Stomach (tissue), 9 donors: ENCODE measurements around the gene TAS2R60. TPM values are rescaled to one million over a fixed set of nuclear protein-coding genes. Genes with fewer than 3 reads are reported as not detected.

ENCODE experiments used
- DNase-seq, 2 donors: peaks; one replicate each; pipeline versions ENCODE4 v3.0.0 to v3.0.0-alpha.2; 2013 to 2019
- H3K27ac ChIP-seq, 5 donors: fragments of 200-600 bp in 4 of 5; sonication (generic) in 4 of 5; one replicate each; pipeline ENCODE4 v1.5.1; 2013 to 2019; ENCODE audit warnings: mild to moderate bottlenecking in 1 of 5, moderate library complexity in 1 of 5
- H3K27me3 ChIP-seq, 3 donors: fragments of 200-600 bp; sonication (generic); one replicate each; pipeline ENCODE4 v1.5.1; 2017 to 2019; ENCODE audit warnings: mixed run types in 1 of 3
- H3K36me3 ChIP-seq, 4 donors: fragments of 200-600 bp; sonication (generic); 1 replicate in 3 of 4; 2 replicates in 1 of 4; pipeline ENCODE4 v1.5.1; 2016 to 2019
- H3K4me1 ChIP-seq, 4 donors: fragments of 200-600 bp; sonication (generic); one replicate each; pipeline ENCODE4 v1.5.1; 2016 to 2019
- H3K4me3 ChIP-seq, 4 donors: fragments of 200-600 bp; sonication (generic) in 3 of 4; one replicate each; pipeline ENCODE4 v1.5.1; 2016 to 2019; ENCODE audit warnings: mild to moderate bottlenecking in 1 of 4
- H3K9me3 ChIP-seq, 4 donors: fragments of 200-600 bp; sonication (generic); one replicate each; pipeline ENCODE4 v1.5.1; 2016 to 2019
- CTCF ChIP-seq, 7 experiments: fragments of 450-650 bp in 4 of 7; fragments of 200-600 bp in 3 of 7; sonication (generic) in 3 of 7; IDR thresholded peaks; one replicate each; pipeline ENCODE4 v1.5.1; 2016 to 2019; ENCODE audit warnings: antibody characterized with exemption in 7 of 7, control low read depth in 2 of 7, mild to moderate bottlenecking in 1 of 7
- EP300 ChIP-seq: sonication (generic); formaldehyde crosslinking; IDR thresholded peaks from one replicate; pipeline ENCODE4 v1.6.1; 2017; ENCODE audit warnings: antibody characterized with exemption
- POLR2A ChIP-seq, 4 donors: fragments of 450-650 bp; IDR thresholded peaks; one replicate each; pipeline ENCODE4 v1.6.1; 2016; ENCODE audit warnings: antibody characterized with exemption in 4 of 4, control low read depth in 2 of 4, mild to moderate bottlenecking in 1 of 4, moderate library complexity in 1 of 4
- POLR2AphosphoS5 ChIP-seq, 3 donors: sonication (generic); formaldehyde crosslinking; IDR thresholded peaks; one replicate each; pipeline ENCODE4 v1.6.1; 2016; ENCODE audit warnings: antibody characterized with exemption in 3 of 3
- whole genome bisulfite sequencing, 5 donors: extraction: QIAGEN DNeasy Blood & Tissue Kit in 3 of 5; methylation state at CpG; one replicate each; pipeline versions ENCODE4 v1.1.5 to v1.1.7; 2013 to 2018; 5-methylcytosine and 5-hydroxymethylcytosine counted together
- intact Hi-C: fragments of 100-400 bp; cut with DNase I; formaldehyde crosslinking; loops from one replicate; pipeline ENCODE4 v1.15.1; 2023; ENCODE audit warnings: low total_unique reads
- polyA plus RNA-seq, 3 donors: library from polyadenylated mRNA; stranded (reverse); fragments of 200-250 nt; gene quantifications; one replicate each; pipeline ENCODE4 v1.2.3, GENCODE V29; 2013
- total RNA-seq, 5 donors: library from RNA; depleted of rRNA; stranded (reverse); fragments of >200 nt; gene quantifications; one replicate each; pipeline versions ENCODE4 v1.1.0 to v1.2.3, GENCODE V29; 2014 to 2016
- donor health status: healthy with polysubstance abuse.
- donor health status: Bipolar disorder and iron deficiency.
- donor health status: healthy.

Gene TAS2R60
- total and polyA plus RNA-seq, 8 donors, result not detected

DNA sequence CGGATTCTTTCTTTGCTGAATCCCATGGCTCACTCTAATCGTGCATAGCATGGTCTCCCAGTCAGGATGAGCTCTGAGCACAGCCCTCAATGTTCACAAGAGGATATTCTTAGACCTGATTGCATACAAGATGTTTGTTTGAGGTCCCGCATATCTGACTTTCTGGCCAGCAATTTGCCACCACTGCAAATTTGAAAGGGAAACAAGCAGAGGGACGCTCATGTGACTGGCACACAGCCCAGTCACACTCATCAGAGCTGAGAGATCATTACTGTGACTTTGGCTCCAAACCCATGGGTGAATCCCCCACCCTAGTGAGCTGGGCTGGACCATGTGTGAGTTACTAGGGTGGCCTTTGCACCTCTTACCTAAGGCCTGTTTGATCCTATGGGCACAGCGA, 44.3 kb downstream of the TAS2R60 start:
- H3K9me3 ChIP-seq, result no peaks in the 10 kb centered on the region
- H3K27ac ChIP-seq, result peak overlapping the region in 1 of 5 donors; percentile 35
- no peaks in the 10 kb centered on the region for H3K36me3 ChIP-seq
- intact Hi-C loops, result no loop called here
- no peak overlapping the region for H3K4me3 ChIP-seq
- H3K4me1 ChIP-seq, result peaks cover 0 to 5% (median 2%) of the 10 kb centered on the region in 4 donors
- 37 to 50% (median 41%) methylated on average over 5 of the region's 5 CpGs for WGBS, 5 donors
- H3K27me3 ChIP-seq, result no peaks in the 10 kb centered on the region
- TF ChIP-seq EP300 (no peak), CTCF (IDR thresholded peaks at IDR 0.05) (no peak), POLR2AphosphoS5 (IDR thresholded peaks at IDR 0.05) (peak in 2 of 3 donors; percentile 4 to 17)
- DNase-seq, result peak in 1 of 2 donors; percentile 57

DNA sequence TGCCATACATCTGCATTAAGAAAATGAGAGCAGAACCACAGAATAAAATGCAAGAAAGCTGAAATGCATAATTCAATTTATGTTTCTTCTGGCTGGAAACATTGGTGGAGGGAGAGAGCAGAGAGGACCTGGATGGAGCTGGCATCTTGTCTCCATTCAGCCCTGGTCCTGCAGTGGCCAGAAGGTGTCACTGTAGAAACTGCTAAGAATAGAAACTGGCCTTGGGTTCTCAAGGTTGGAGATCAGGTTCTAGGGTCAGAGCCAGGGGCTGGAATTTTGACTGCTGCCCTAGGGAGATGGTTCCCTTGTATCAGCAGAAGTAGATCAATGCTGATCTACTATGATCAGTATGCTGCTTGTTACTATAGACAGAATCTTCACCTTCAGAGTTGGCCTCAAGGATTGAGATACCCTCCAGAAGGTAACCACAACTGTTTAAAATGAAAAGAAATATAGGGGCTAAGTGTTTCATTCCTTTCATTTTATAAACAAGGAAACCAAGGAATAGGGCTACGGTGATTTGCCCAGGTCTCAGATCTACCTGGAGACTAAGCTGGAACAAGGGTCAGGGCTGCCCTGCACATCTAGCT, 47.6 kb downstream of the TAS2R60 start:
- no peak overlapping the region for H3K27ac ChIP-seq
- intact Hi-C loops, result no loop called here
- no peaks in the 10 kb centered on the region for H3K9me3 ChIP-seq
- no peaks in the 10 kb centered on the region for H3K27me3 ChIP-seq
- H3K36me3 ChIP-seq, result no peaks in the 10 kb centered on the region
- TF ChIP-seq CTCF (IDR thresholded peaks at IDR 0.05) (peak in 1 of 7 experiments; percentile 26), POLR2AphosphoS5 (IDR thresholded peaks at IDR 0.05) (no peak), POLR2A (IDR thresholded peaks at IDR 0.05) (no peak), EP300 (no peak)
- 45 to 100% (median 93%) methylated on average over 1 of the region's 1 CpG for WGBS, 5 donors
- no peak overlapping the region for H3K4me3 ChIP-seq
- peak in 1 of 2 donors; percentile 38 for DNase-seq
- H3K4me1 ChIP-seq, result peaks cover 0 to 5% (median 2%) of the 10 kb centered on the region in 4 donors

DNA sequence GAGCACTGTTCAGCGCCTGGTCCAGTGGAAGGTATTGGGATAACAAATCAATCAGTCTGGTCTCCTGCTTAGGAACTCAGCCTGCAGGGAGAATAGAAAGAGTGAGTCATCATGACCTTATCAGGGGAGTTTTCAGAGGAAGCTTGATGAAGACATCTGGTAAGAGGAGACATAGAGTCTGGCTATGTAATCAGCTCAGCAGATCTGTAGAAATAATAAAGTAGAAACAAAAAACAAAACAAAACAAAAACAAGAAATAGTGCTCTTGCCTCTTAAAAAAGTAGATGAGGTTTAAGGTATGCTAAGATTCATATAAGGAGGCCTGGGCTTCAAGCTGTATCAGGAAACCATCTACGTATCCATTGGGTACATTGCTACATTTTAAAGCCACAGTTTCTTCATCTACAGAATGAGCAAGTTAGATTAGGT, 48.8 kb downstream of the TAS2R60 start:
- Histone ChIP-seq H3K27me3 (no peaks in the 10 kb centered on the region), H3K4me3 (no peak overlapping the region), H3K4me1 (peaks cover 0 to 5% (median 2%) of the 10 kb centered on the region in 4 donors), H3K9me3 (no peaks in the 10 kb centered on the region), H3K27ac (peak overlapping the region in 1 of 5 donors; percentile 35), H3K36me3 (no peaks in the 10 kb centered on the region)
- intact Hi-C loops, result no loop called here
- DNase-seq, result no peak
- TF ChIP-seq CTCF (IDR thresholded peaks at IDR 0.05), result no peak
- WGBS, 5 donors, result 73 to 83% (median 80%) methylated on average over 2 of the region's 2 CpGs

DNA sequence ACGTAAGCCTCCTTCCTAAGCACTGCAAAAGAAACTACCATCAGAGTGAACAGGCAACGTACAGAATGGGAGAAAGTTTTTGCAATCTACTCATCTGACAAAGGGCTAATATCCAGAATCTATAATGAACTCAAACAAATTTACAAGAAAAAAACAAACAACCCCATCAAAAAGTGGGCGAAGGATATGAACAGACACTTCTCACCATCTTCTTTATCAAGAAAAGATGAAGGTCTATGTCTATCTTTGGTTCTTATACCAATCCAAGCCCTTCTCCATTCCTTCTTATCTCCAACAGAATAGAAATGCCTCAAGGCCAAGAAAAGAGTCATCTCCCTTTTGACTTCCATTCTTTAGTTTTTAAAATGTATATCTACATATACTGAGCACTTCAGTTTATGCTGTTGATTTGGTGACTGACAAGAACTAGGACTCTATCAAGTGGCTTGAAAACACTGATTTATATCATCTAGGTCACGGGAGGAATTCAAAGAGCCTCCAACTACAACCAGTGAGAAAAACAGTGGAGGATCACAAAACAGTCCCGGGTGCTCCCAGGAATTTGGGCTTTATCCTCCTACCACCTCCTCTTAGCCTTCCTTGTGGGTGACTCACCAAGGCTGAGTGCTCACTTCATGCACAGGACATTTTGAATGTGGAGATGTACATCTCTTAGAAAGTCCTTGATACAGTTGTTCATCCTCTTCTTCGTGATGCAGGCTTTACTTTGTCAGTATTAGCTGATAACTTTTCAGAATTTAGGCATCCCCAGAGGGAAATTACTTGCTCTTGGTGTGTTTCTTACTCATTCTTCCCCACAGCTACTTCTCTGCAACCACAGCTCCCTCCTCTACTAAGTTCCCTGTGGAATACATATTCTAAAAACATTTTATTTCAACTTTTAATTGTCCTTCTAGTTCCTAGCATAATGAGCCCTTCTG, 49.8 kb downstream of the TAS2R60 start:
- Histone ChIP-seq H3K27me3 (no peaks in the 10 kb centered on the region), H3K4me3 (no peak overlapping the region), H3K4me1 (peaks cover 0 to 5% (median 0%) of the 10 kb centered on the region in 4 donors), H3K9me3 (no peaks in the 10 kb centered on the region), H3K36me3 (no peaks in the 10 kb centered on the region), H3K27ac (no peak overlapping the region)
- intact Hi-C loops, result no loop called here
- TF ChIP-seq POLR2AphosphoS5 (IDR thresholded peaks at IDR 0.05) (no peak), POLR2A (IDR thresholded peaks at IDR 0.05) (no peak), EP300 (no peak), CTCF (IDR thresholded peaks at IDR 0.05) (no peak)
- WGBS, 5 donors, result 65 to 88% (median 76%) methylated on average over 6 of the region's 6 CpGs
- DNase-seq, result no peak
